Sigmoid colon (tissue), 7 donors: ENCODE results near the gene AMTN. TPM values are rescaled to one million over a fixed set of nuclear protein-coding genes. Genes with fewer than 3 reads are reported as not detected.

ENCODE experiments used
- DNase-seq: peaks from one replicate; pipeline ENCODE4 v3.0.0-alpha.2; 2019
- H3K27ac ChIP-seq, 4 donors: fragments of 200-600 bp; sonication (generic); one replicate each; pipeline ENCODE4 v1.5.1; 2016 to 2019; ENCODE audit warnings: mild to moderate bottlenecking in 1 of 4
- H3K27me3 ChIP-seq, 3 donors: fragments of 200-600 bp; sonication (generic); one replicate each; pipeline ENCODE4 v1.5.1; 2019; ENCODE audit warnings: mild to moderate bottlenecking in 1 of 3
- H3K36me3 ChIP-seq, 4 donors: fragments of 200-600 bp; sonication (generic); one replicate each; pipeline ENCODE4 v1.5.1; 2016 to 2019
- H3K4me1 ChIP-seq, 4 donors: fragments of 200-600 bp; sonication (generic); one replicate each; pipeline ENCODE4 v1.5.1; 2017 to 2019
- H3K4me3 ChIP-seq, 4 donors: fragments of 200-600 bp; sonication (generic); one replicate each; pipeline ENCODE4 v1.5.1; 2017 to 2019; ENCODE audit warnings: mild to moderate bottlenecking in 2 of 4, moderate library complexity in 1 of 4
- H3K9me3 ChIP-seq, 4 donors: fragments of 200-600 bp in 3 of 4; sonication (generic) in 3 of 4; one replicate each; pipeline versions ENCODE4 v1.5.1 to v1.6.1; 2013 to 2019
- EP300 ChIP-seq, 4 donors: sonication (generic); formaldehyde crosslinking; IDR thresholded peaks; one replicate each; pipeline ENCODE4 v1.6.1; 2017; ENCODE audit warnings: antibody characterized with exemption in 4 of 4
- POLR2A ChIP-seq, 2 donors: fragments of 450-650 bp; IDR thresholded peaks; one replicate each; pipeline ENCODE4 v1.6.1; 2016; ENCODE audit warnings: antibody characterized with exemption in 2 of 2, mild to moderate bottlenecking in 2 of 2, moderate library complexity in 2 of 2
- POLR2AphosphoS5 ChIP-seq, 4 donors: sonication (generic); formaldehyde crosslinking; IDR thresholded peaks; one replicate each; pipeline ENCODE4 v1.6.1; 2017; ENCODE audit warnings: antibody characterized with exemption in 4 of 4
- WGBS, 2 donors: extraction: QIAGEN DNeasy Blood & Tissue Kit; methylation state at CpG; one replicate each; pipeline ENCODE4 v1.1.7; 2013; 5-methylcytosine and 5-hydroxymethylcytosine counted together
- intact Hi-C: fragments of 100-400 bp; cut with DNase I; formaldehyde crosslinking; loops from one replicate; pipeline ENCODE4 v1.15.1; 2023
- polyA plus RNA-seq, 3 donors: library from polyadenylated mRNA; stranded (reverse); fragments of 200-250 nt; gene quantifications; one replicate each; pipeline ENCODE4 v1.2.3, GENCODE V29; 2013
- total RNA-seq, 4 donors: library from RNA; depleted of rRNA; stranded (reverse); fragments of >200 nt; gene quantifications; one replicate each; pipeline ENCODE4 v1.1.0, GENCODE V29; 2016
- TF ChIP-seq, protein P1 (sequence below), 4 experiments: fragments of 450-650 bp in 3 of 4; fragments of 200-600 bp in 1 of 4; IDR thresholded peaks; one replicate each; pipeline ENCODE4 v1.5.1; 2016 to 2019; ENCODE audit warnings: antibody characterized with exemption in 4 of 4, mild to moderate bottlenecking in 3 of 4, moderate library complexity in 2 of 4
- donor health status: healthy with polysubstance abuse.
- donor health status: Bipolar disorder and iron deficiency.
- donor health status: healthy.

AMTN gene
- total and polyA plus RNA-seq, 7 donors = not detected

DNA sequence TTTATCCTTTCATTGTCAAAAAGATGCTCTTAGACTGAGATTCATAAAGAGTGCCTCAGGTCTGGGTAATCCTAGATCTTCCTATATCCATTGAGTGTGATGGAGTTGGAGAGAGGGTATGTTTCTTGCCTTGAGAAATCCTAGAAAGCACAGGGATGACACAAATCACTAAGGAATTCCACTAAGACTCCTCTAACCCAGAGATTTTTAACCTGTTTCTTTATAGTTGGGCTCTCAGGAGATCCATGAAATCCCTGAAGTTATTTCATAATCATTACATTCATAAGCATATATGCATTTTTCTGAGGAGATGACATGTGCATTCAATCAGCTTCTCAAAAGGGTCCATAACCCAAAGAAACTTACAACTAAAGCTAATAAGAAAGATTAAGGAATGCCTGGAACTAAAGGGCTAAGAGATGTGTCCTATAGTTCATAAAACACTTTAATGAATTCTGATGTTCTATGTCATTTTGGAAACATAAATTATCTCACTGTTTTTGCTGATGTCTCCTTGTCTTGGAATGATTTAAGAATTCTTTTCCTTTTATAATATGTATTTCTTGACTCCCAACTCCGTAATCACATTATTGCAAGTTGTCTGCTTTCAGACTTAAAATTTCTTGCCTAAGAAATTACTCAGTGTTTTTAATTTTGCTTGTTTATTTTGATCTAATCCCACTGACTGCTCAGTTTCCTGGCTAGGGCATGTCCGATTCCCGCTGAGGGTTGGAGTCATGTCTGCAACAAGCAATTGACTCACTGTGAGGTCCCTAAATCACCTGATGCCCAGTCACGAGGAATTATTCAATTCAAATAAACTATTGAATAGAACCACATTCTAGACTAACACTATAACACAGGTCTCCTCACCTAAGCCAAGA, 2.8 kb upstream of the AMTN start:
- Histone ChIP-seq H3K36me3 (no peaks in the 10 kb centered on the region), H3K4me1 (no peaks in the 10 kb centered on the region), H3K27me3 (no peaks in the 10 kb centered on the region), H3K9me3 (no peaks in the 10 kb centered on the region), H3K4me3 (no peak overlapping the region), H3K27ac (no peak overlapping the region)
- TF ChIP-seq POLR2A (IDR thresholded peaks at IDR 0.05) (no peak), POLR2AphosphoS5 (IDR thresholded peaks at IDR 0.05) (no peak), EP300 (IDR thresholded peaks at IDR 0.05) (no peak)
- intact Hi-C loops = no loop called here
- 80 to 87% methylated on average over 4 of the region's 4 CpGs for WGBS, 2 donors
- no peak for DNase-seq

DNA sequence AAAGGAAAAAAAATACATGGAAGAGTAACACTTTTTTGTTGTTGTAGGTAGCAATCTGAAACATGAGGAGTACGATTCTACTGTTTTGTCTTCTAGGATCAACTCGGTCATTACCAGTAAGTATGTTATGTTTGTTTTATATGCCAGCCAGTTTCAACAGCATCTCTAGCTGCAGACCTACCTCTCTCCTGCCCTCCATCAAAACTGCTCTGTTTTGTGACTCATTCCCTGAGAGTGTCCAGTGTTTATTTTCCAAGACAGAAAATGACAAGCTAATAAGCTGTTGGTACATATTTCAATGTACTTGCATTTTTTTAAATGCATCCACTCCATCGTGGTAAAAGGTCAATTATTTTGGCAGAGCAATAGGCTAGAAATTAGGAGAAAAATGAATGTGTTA, 347 bp downstream of the AMTN start:
- Histone ChIP-seq H3K27me3 (no peaks in the 10 kb centered on the region), H3K4me3 (no peak overlapping the region), H3K36me3 (no peaks in the 10 kb centered on the region), H3K4me1 (no peaks in the 10 kb centered on the region), H3K9me3 (no peaks in the 10 kb centered on the region), H3K27ac (no peak overlapping the region)
- 71 to 75% methylated on average over 3 of the region's 3 CpGs for WGBS, 2 donors
- no peak for DNase-seq
- TF ChIP-seq, protein P1, sequence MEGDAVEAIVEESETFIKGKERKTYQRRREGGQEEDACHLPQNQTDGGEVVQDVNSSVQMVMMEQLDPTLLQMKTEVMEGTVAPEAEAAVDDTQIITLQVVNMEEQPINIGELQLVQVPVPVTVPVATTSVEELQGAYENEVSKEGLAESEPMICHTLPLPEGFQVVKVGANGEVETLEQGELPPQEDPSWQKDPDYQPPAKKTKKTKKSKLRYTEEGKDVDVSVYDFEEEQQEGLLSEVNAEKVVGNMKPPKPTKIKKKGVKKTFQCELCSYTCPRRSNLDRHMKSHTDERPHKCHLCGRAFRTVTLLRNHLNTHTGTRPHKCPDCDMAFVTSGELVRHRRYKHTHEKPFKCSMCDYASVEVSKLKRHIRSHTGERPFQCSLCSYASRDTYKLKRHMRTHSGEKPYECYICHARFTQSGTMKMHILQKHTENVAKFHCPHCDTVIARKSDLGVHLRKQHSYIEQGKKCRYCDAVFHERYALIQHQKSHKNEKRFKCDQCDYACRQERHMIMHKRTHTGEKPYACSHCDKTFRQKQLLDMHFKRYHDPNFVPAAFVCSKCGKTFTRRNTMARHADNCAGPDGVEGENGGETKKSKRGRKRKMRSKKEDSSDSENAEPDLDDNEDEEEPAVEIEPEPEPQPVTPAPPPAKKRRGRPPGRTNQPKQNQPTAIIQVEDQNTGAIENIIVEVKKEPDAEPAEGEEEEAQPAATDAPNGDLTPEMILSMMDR (IDR thresholded peaks at IDR 0.05) = no peak
- TF ChIP-seq POLR2A (IDR thresholded peaks at IDR 0.05) (no peak), EP300 (IDR thresholded peaks at IDR 0.05) (no peak), POLR2AphosphoS5 (IDR thresholded peaks at IDR 0.05) (no peak)
- intact Hi-C loops = no loop called here

DNA sequence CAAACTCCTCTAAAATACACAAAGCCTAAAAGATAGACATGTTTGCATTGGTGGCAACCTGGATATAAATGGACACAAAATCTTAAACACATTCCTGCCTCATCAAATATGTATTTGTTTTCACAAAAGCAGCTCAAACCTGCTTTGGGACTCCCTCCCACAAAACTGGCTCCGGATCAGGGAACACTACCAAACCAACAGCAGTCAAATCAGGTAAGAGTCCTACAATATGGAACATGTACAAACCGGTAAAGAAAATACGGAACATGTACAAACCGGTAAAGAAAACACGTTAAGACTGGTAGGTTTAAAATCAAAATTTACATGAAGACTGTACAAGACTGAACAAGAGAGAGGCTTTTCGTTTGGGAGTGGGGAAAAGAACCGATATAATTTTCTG, 4.3 kb downstream of the AMTN start:
- no peak overlapping the region for H3K27ac ChIP-seq
- no peaks in the 10 kb centered on the region for H3K36me3 ChIP-seq
- no peak overlapping the region for H3K4me3 ChIP-seq
- intact Hi-C loops = no loop called here
- no peaks in the 10 kb centered on the region for H3K4me1 ChIP-seq
- TF ChIP-seq EP300 (IDR thresholded peaks at IDR 0.05) = no peak
- TF ChIP-seq, protein P1 (IDR thresholded peaks at IDR 0.05) = no peak
- no peak for TF ChIP-seq POLR2AphosphoS5 (IDR thresholded peaks at IDR 0.05)
- no peak for TF ChIP-seq POLR2A (IDR thresholded peaks at IDR 0.05)
- no peaks in the 10 kb centered on the region for H3K27me3 ChIP-seq
- 88 to 90% methylated on average over 7 of the region's 7 CpGs for WGBS, 2 donors
- DNase-seq = no peak
- H3K9me3 ChIP-seq = no peaks in the 10 kb centered on the region

DNA sequence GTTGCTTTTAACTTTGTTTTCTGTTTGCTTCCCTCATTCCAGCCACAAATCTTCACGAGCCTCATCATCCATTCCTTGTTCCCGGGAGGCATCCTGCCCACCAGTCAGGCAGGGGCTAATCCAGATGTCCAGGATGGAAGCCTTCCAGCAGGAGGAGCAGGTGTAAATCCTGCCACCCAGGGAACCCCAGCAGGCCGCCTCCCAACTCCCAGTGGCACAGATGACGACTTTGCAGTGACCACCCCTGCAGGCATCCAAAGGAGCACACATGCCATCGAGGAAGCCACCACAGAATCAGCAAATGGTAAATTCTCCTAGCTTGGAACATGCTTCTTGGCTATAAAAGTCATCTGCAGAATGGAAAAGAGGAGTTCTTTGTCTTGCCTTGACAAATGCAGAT, 12.6 kb downstream of the AMTN start:
- no peaks in the 10 kb centered on the region for H3K36me3 ChIP-seq
- no peaks in the 10 kb centered on the region for H3K9me3 ChIP-seq
- no peak for DNase-seq
- H3K27ac ChIP-seq = no peak overlapping the region
- TF ChIP-seq POLR2AphosphoS5 (IDR thresholded peaks at IDR 0.05) (no peak), EP300 (IDR thresholded peaks at IDR 0.05) (no peak), POLR2A (IDR thresholded peaks at IDR 0.05) (no peak)
- TF ChIP-seq, protein P1 (IDR thresholded peaks at IDR 0.05) = no peak
- intact Hi-C loops = no loop called here
- WGBS, 2 donors = 70 to 71% methylated on average over 5 of the region's 5 CpGs
- no peaks in the 10 kb centered on the region for H3K27me3 ChIP-seq
- no peak overlapping the region for H3K4me3 ChIP-seq
- no peaks in the 10 kb centered on the region for H3K4me1 ChIP-seq

DNA sequence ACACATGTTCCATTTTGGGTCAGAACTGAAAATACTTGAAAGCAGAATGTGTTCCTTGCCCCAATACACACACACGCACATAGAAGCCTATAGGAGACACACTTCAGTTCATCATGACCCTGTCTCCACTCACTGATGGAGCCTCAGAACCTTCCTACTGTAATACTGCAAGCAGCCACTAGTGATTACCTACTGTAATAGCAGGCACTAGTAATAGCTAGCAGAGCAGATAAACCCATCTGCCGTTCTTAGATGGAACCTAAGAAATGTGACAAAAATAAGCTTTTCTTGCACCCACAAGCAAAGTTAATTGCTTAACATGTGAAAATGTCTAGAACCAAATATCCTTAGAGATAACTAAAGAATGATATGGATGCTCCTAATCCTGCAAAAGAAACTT, 13.6 kb downstream of the AMTN start:
- WGBS, 2 donors = 62 to 82% methylated on average over 2 of the region's 2 CpGs
- TF ChIP-seq POLR2A (IDR thresholded peaks at IDR 0.05) = no peak
- no peak for TF ChIP-seq EP300 (IDR thresholded peaks at IDR 0.05)
- TF ChIP-seq POLR2AphosphoS5 (IDR thresholded peaks at IDR 0.05) = no peak
- TF ChIP-seq, protein P1 (IDR thresholded peaks at IDR 0.05) = no peak
- intact Hi-C loops = no loop called here
- Histone ChIP-seq H3K36me3 (no peaks in the 10 kb centered on the region), H3K27ac (no peak overlapping the region), H3K4me1 (no peaks in the 10 kb centered on the region), H3K27me3 (no peaks in the 10 kb centered on the region), H3K9me3 (no peaks in the 10 kb centered on the region), H3K4me3 (no peak overlapping the region)
- DNase-seq = no peak
